ENCODE measurements around the gene CYTH4.
A peak's percentile ranks its signal among the peaks of the same experiment; 100 is the strongest.

Gene CYTH4

GRCh38 chr22:37331856-37332536 is 49.7 kb downstream of the CYTH4 start:
- DNase-seq: no peak

- no peak for DNase-seq
Measured at GRCh38 chr22:37333724-37334460, 51.6 kb downstream of the CYTH4 start.

- DNase-seq: no peak
Measured at GRCh38 chr22:37334461-37334858, 52.2 kb downstream of the CYTH4 start.

- DNase-seq: no peak
Measured at GRCh38 chr22:37334859-37335805, 52.8 kb downstream of the CYTH4 start.

- DNase-seq: no peak
Measured at GRCh38 chr22:37335806-37336199, 53.5 kb downstream of the CYTH4 start.

GRCh38 chr22:37336579-37336978 is 54.3 kb downstream of the CYTH4 start:
- DNase-seq: no peak

GRCh38 chr22:37337204-37337943 is 55.1 kb downstream of the CYTH4 start:
- DNase-seq: no peak

- no peak for DNase-seq
Measured at GRCh38 chr22:37338539-37339246, 56.4 kb downstream of the CYTH4 start.

- DNase-seq: peak in 1 of 2 experiments; percentile 72
Measured at GRCh38 chr22:37340331-37341262, 58.3 kb downstream of the CYTH4 start.

- DNase-seq: no peak
Measured at GRCh38 chr22:37342065-37342464, 59.8 kb downstream of the CYTH4 start.

GRCh38 chr22:37343348-37343747 is 61.0 kb downstream of the CYTH4 start:
- DNase-seq: no peak

GRCh38 chr22:37343863-37344734 is 61.8 kb downstream of the CYTH4 start:
- DNase-seq: no peak

- DNase-seq: no peak
Measured at GRCh38 chr22:37344735-37345449, 62.6 kb downstream of the CYTH4 start.

GRCh38 chr22:37345863-37346504 is 63.7 kb downstream of the CYTH4 start:
- DNase-seq: no peak

GRCh38 chr22:37346505-37346895 is 64.2 kb downstream of the CYTH4 start:
- DNase-seq: no peak

- no peak for DNase-seq
Measured at GRCh38 chr22:37349043-37349814, 66.9 kb downstream of the CYTH4 start.

GRCh38 chr22:37351232-37351631 is 68.9 kb downstream of the CYTH4 start:
- DNase-seq: no peak

- no peak for DNase-seq
Measured at GRCh38 chr22:37352481-37352880, 70.2 kb downstream of the CYTH4 start.
